GM12878 (cell line): ENCODE results near the gene PCSK1. TPM values are rescaled to one million over a fixed set of nuclear protein-coding genes. Genes with fewer than 3 reads are reported as not detected.

Experiments used
- ATAC-seq: fragments of 200-7000 bp; cut with Tn5 transposase; 3 replicates; pipeline ENCODE4 v1.9.1; 2020; ENCODE audit warnings: mild to moderate bottlenecking, moderate library complexity
- BruUV-seq: library from RNA; stranded (reverse); fragments of 400-500 nt; replicated peaks from 2 replicates; lab custom pipeline; 2021; lab: Mats Ljungman, UMichigan
- CTCF ChIA-PET: fragments of 300-600 bp; sonication (Branson Sonifier 250); formaldehyde crosslinking; extraction: SDS; loops from one replicate; lab custom pipeline; 2021; ENCODE audit warnings: inconsistent platforms; lab: Yijun Ruan, JAX
- POLR2A ChIA-PET: fragments of 350-600 bp; formaldehyde crosslinking; extraction: SDS; loops from one replicate; lab custom pipeline; 2021; ENCODE audit warnings: inconsistent platforms; lab: Charles Lee
- RAD21 ChIA-PET: fragments of 300-600 bp; sonication (Branson Sonifier 250); formaldehyde crosslinking; loops from one replicate; lab custom pipeline; 2023; ENCODE audit warnings: antibody characterized with exemption; ENCODE audit not compliant: unreplicated experiment; lab: Charles Lee
- SMC1A ChIA-PET: fragments of 300-600 bp; sonication (Branson Sonifier 250); formaldehyde crosslinking; loops from one replicate; lab custom pipeline; 2023; ENCODE audit not compliant: unreplicated experiment, uncharacterized antibody; lab: Charles Lee
- DNase-seq: peaks from one replicate; pipeline ENCODE4 v3.0.0-alpha.2; 2011; ENCODE audit warnings: low read depth, low spot score
- FAIRE-seq: peaks from 3 replicates; lab custom pipeline; 2011; peaks lifted over from hg19 to GRCh38; lab: Jason Lieb, UNC
- H2AFZ ChIP-seq: 2 replicates; pipeline ENCODE4 v1.6.0; 2011; ENCODE audit warnings: low read depth, low read length, control low read depth; ENCODE audit not compliant: control insufficient read depth
- H3K27ac ChIP-seq: 2 replicates; pipeline ENCODE4 v1.5.1; 2011; ENCODE audit warnings: control low read depth; ENCODE audit not compliant: control insufficient read depth, insufficient read depth
- H3K27me3 ChIP-seq, 2 experiments: replicated peaks in 1 of 2; 2 replicates each; pipeline versions ENCODE4 v1.6.0 to v1.6.1; 2011; ENCODE audit warnings: low read length in 1 of 2; ENCODE audit not compliant: control insufficient read depth in 2 of 2, insufficient read depth in 2 of 2
- H3K36me3 ChIP-seq, 2 experiments: 2 replicates each; pipeline ENCODE4 v1.5.1; 2011; ENCODE audit warnings: low read length in 1 of 2; ENCODE audit not compliant: control insufficient read depth in 2 of 2, insufficient read depth in 2 of 2
- H3K4me1 ChIP-seq: 2 replicates; pipeline ENCODE4 v1.6.1; 2011; ENCODE audit warnings: mild to moderate bottlenecking, low read length, moderate library complexity, mixed read lengths; ENCODE audit not compliant: control insufficient read depth, insufficient read depth
- H3K4me2 ChIP-seq: 2 replicates; pipeline ENCODE4 v1.6.0; 2011; ENCODE audit warnings: control low read depth; ENCODE audit not compliant: control insufficient read depth, insufficient read depth
- H3K4me3 ChIP-seq: fragments of 200-600 bp; sonication (generic); 2 replicates; pipeline ENCODE4 v1.5.1; 2016
- H3K79me2 ChIP-seq: 2 replicates; pipeline ENCODE4 v1.6.0; 2011; ENCODE audit warnings: low read length; ENCODE audit not compliant: control insufficient read depth, insufficient read depth
- H3K9ac ChIP-seq: 2 replicates; pipeline ENCODE4 v1.8.0; 2011; ENCODE audit warnings: low read length, control low read depth, mixed read lengths; ENCODE audit not compliant: control insufficient read depth, insufficient read depth
- H3K9me3 ChIP-seq: replicated peaks from 3 replicates; pipeline ENCODE4 v1.5.1; 2011; ENCODE audit warnings: mild to moderate bottlenecking, low read length; ENCODE audit not compliant: control insufficient read depth, insufficient read depth
- H4K20me1 ChIP-seq: 2 replicates; pipeline ENCODE4 v1.6.0; 2011; ENCODE audit not compliant: control insufficient read depth, insufficient read depth
- BRCA1 ChIP-seq: IDR thresholded peaks from 2 replicates; pipeline ENCODE4 v1.6.1; 2011; ENCODE audit warnings: low read depth, low read length, improper control_type of control experiment
- CHD2 ChIP-seq: IDR thresholded peaks from 2 replicates; pipeline ENCODE4 v1.6.1; 2011; ENCODE audit warnings: low read depth, low read length, improper control_type of control experiment, borderline replicate concordance
- FOXM1 ChIP-seq: IDR thresholded peaks from 2 replicates; pipeline ENCODE4 v1.6.1; 2012; ENCODE audit warnings: low read depth, mild to moderate bottlenecking, inconsistent platforms, low read length, moderate library complexity
- NFIC ChIP-seq: IDR thresholded peaks from 2 replicates; pipeline ENCODE4 v1.6.1; 2012; ENCODE audit warnings: low read depth, mild to moderate bottlenecking, inconsistent platforms, low read length, moderate library complexity
- NR2C1 ChIP-seq: fragments of 450-650 bp; IDR thresholded peaks from 2 replicates; pipeline ENCODE4 v1.6.1; 2017; ENCODE audit warnings: antibody characterized with exemption, mild to moderate bottlenecking, moderate library complexity
- NRF1 ChIP-seq: conservative IDR thresholded peaks from 2 replicates; pipeline ENCODE4 v1.6.1; 2011; ENCODE audit warnings: mild to moderate bottlenecking, low read depth, low read length, improper control_type of control experiment
- PML ChIP-seq: IDR thresholded peaks from 2 replicates; pipeline ENCODE4 v1.6.1; 2012; ENCODE audit warnings: low read length, inconsistent platforms
- RAD51 ChIP-seq: fragments of 450-650 bp; IDR thresholded peaks from 2 replicates; pipeline ENCODE4 v1.6.1; 2016; ENCODE audit warnings: moderate library complexity, mild to moderate bottlenecking, inconsistent platforms
- SMC3 ChIP-seq: IDR thresholded peaks from 2 replicates; pipeline ENCODE4 v1.6.1; 2011; ENCODE audit warnings: low read length, improper control_type of control experiment, borderline replicate concordance
- TBL1XR1 ChIP-seq: IDR thresholded peaks from 2 replicates; pipeline ENCODE4 v1.6.1; 2012; ENCODE audit warnings: low read depth, low read length, improper control_type of control experiment
- ZNF384 ChIP-seq: IDR thresholded peaks from 2 replicates; pipeline ENCODE4 v1.6.1; 2012; ENCODE audit warnings: low read depth, mild to moderate bottlenecking, low read length, improper control_type of control experiment, borderline replicate concordance
- in situ Hi-C: fragments of 300-500 bp; cut with MboI; formaldehyde crosslinking; loops from 9 replicates; pipeline ENCODE4 v1.14.3; 2018; ENCODE audit warnings: mixed read lengths
- intact Hi-C: fragments of 100-400 bp; cut with micrococcal nuclease; formaldehyde crosslinking; loops from one replicate; pipeline ENCODE4 v1.14.2; 2022; ENCODE audit not compliant: unreplicated experiment
- polyA plus RNA-seq, 11 experiments: library from polyadenylated mRNA; depleted of rRNA in 4 of 11; unstranded in 6 of 11; stranded (reverse) in 5 of 11; fragments of >200 nt; fragmentation: Nextera tagmentation in 4 of 11; fragmentation: Illumina TruSeq in 1 of 11; extraction: Ambion mirVana in 4 of 11; extraction: Trizol in 1 of 11; gene quantifications; 1 replicate in 1 of 11; 2 replicates in 10 of 11; pipeline versions ENCODE4 v1.2.1 to v1.2.3, GENCODE V29; 2011 to 2016; ENCODE audit warnings: inconsistent platforms in 2 of 11, missing spikeins in 2 of 11, low read depth in 1 of 11
- total RNA-seq, 4 experiments: library from RNA; depleted of rRNA in 3 of 4; stranded (reverse); fragments of >200 nt in 3 of 4; fragmentation: Illumina TruSeq in 1 of 4; extraction: Trizol in 1 of 4; gene quantifications; 2 replicates each; pipeline versions ENCODE4 v1.2.1 to v1.2.3, GENCODE V29; 2013 to 2021
- TF ChIP-seq, protein P1 (sequence below): fragments of 450-650 bp; formaldehyde crosslinking; IDR thresholded peaks from 2 replicates; pipeline ENCODE4 v1.5.0; 2022; ENCODE audit warnings: mild to moderate bottlenecking, missing genetic modification characterization
- TF ChIP-seq, protein P2 (sequence below): fragments of 450-650 bp; IDR thresholded peaks from 2 replicates; pipeline ENCODE4 v1.6.1; 2018; ENCODE audit warnings: mild to moderate bottlenecking, low read depth, moderate library complexity; ENCODE audit not compliant: partially characterized antibody
- TF ChIP-seq, protein P3 (sequence below): fragments of 450-650 bp; IDR thresholded peaks from 2 replicates; pipeline ENCODE4 v1.6.1; 2017; ENCODE audit warnings: mild to moderate bottlenecking, moderate library complexity

PCSK1 gene
- total and polyA plus RNA-seq, 10 of the 15 experiments (the other 5 are each of a cell fraction or from before 2014, with no cell fraction given) = 0.03 to 0.24 (median 0.07) TPM; not detected in 4

DNA sequence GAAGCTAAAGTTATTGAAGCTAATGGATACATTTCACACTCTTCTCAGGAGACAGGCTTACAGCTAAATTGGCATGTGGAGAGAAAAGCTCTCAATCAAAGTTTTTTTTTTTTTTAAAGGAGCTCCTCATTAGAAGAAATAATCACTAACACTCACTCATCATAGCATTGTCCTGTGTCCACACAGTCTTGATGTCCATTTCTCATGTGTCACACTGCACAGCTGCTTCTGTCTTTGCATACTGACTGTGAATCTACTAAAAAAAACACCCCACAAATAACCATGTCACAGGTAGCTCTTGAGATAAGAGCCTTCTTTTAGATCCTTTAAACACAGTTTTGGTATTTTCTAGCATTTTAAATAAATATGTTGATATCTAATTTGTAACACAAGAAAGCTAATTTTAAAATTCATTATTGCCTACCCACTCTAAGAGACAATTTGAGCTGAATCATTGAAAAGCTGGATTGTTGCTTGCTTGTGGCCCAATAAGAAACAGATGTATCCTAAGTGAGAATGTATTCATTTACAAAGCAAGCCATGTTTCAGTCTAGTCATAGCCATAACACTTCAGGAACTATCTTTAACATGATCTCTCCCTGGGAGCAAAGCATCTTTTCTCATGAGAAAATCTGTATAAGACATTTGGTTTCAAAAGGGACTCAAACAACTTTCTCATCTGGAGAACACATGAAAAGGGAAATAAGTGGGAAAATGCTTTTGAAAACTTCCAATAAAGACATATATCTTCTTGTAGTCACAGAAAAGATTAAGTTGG lies 48.1 kb upstream of the PCSK1 start:
- H3K79me2 ChIP-seq = no peaks in the 10 kb centered on the region
- H3K27ac ChIP-seq = no peak overlapping the region
- H4K20me1 ChIP-seq = no peaks in the 10 kb centered on the region
- no peaks in the 10 kb centered on the region for H3K9me3 ChIP-seq
- ChIA-PET RAD21 (interaction anchor here (0.6 kb wide), 1 partner anchor 271 kb away, joined by 3 read pairs; no protein-coding TSS in a partner anchor), SMC1A (interaction anchor here (0.6 to 0.8 kb wide), 3 partner anchors 61 to 264 kb away, joined by 3 to 4 read pairs (median 3); no protein-coding TSS in a partner anchor), CTCF (interaction anchor here (0.9 kb wide), 1 partner anchor 8 kb away, joined by 3 read pairs; no protein-coding TSS in a partner anchor), POLR2A (no interaction called here)
- no peak overlapping the region for H3K9ac ChIP-seq
- intact Hi-C loops (no loop called here), in situ Hi-C loops (no loop called here)
- no peaks in the 10 kb centered on the region for H3K27me3 ChIP-seq
- no peak overlapping the region for H3K4me2 ChIP-seq
- H2AFZ ChIP-seq = no peak overlapping the region
- TF ChIP-seq, protein P1, sequence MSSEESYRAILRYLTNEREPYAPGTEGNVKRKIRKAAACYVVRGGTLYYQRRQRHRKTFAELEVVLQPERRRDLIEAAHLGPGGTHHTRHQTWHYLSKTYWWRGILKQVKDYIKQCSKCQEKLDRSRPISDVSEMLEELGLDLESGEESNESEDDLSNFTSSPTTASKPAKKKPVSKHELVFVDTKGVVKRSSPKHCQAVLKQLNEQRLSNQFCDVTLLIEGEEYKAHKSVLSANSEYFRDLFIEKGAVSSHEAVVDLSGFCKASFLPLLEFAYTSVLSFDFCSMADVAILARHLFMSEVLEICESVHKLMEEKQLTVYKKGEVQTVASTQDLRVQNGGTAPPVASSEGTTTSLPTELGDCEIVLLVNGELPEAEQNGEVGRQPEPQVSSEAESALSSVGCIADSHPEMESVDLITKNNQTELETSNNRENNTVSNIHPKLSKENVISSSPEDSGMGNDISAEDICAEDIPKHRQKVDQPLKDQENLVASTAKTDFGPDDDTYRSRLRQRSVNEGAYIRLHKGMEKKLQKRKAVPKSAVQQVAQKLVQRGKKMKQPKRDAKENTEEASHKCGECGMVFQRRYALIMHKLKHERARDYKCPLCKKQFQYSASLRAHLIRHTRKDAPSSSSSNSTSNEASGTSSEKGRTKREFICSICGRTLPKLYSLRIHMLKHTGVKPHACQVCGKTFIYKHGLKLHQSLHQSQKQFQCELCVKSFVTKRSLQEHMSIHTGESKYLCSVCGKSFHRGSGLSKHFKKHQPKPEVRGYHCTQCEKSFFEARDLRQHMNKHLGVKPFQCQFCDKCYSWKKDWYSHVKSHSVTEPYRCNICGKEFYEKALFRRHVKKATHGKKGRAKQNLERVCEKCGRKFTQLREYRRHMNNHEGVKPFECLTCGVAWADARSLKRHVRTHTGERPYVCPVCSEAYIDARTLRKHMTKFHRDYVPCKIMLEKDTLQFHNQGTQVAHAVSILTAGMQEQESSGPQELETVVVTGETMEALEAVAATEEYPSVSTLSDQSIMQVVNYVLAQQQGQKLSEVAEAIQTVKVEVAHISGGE (CRISPR knock-in tag) = no peak
- TF ChIP-seq NFIC (no peak), FOXM1 (no peak), PML (no peak), TBL1XR1 (no peak), NRF1 (no peak), ZNF384 (no peak), CHD2 (no peak), SMC3 (no peak), NR2C1 (no peak), BRCA1 (no peak), RAD51 (no peak)
- TF ChIP-seq, protein P2, sequence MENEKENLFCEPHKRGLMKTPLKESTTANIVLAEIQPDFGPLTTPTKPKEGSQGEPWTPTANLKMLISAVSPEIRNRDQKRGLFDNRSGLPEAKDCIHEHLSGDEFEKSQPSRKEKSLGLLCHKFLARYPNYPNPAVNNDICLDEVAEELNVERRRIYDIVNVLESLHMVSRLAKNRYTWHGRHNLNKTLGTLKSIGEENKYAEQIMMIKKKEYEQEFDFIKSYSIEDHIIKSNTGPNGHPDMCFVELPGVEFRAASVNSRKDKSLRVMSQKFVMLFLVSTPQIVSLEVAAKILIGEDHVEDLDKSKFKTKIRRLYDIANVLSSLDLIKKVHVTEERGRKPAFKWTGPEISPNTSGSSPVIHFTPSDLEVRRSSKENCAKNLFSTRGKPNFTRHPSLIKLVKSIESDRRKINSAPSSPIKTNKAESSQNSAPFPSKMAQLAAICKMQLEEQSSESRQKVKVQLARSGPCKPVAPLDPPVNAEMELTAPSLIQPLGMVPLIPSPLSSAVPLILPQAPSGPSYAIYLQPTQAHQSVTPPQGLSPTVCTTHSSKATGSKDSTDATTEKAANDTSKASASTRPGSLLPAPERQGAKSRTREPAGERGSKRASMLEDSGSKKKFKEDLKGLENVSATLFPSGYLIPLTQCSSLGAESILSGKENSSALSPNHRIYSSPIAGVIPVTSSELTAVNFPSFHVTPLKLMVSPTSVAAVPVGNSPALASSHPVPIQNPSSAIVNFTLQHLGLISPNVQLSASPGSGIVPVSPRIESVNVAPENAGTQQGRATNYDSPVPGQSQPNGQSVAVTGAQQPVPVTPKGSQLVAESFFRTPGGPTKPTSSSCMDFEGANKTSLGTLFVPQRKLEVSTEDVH = no peak
- TF ChIP-seq, protein P3, sequence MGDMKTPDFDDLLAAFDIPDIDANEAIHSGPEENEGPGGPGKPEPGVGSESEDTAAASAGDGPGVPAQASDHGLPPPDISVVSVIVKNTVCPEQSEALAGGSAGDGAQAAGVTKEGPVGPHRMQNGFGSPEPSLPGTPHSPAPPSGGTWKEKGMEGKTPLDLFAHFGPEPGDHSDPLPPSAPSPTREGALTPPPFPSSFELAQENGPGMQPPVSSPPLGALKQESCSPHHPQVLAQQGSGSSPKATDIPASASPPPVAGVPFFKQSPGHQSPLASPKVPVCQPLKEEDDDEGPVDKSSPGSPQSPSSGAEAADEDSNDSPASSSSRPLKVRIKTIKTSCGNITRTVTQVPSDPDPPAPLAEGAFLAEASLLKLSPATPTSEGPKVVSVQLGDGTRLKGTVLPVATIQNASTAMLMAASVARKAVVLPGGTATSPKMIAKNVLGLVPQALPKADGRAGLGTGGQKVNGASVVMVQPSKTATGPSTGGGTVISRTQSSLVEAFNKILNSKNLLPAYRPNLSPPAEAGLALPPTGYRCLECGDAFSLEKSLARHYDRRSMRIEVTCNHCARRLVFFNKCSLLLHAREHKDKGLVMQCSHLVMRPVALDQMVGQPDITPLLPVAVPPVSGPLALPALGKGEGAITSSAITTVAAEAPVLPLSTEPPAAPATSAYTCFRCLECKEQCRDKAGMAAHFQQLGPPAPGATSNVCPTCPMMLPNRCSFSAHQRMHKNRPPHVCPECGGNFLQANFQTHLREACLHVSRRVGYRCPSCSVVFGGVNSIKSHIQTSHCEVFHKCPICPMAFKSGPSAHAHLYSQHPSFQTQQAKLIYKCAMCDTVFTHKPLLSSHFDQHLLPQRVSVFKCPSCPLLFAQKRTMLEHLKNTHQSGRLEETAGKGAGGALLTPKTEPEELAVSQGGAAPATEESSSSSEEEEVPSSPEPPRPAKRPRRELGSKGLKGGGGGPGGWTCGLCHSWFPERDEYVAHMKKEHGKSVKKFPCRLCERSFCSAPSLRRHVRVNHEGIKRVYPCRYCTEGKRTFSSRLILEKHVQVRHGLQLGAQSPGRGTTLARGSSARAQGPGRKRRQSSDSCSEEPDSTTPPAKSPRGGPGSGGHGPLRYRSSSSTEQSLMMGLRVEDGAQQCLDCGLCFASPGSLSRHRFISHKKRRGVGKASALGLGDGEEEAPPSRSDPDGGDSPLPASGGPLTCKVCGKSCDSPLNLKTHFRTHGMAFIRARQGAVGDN = no peak
- FAIRE-seq = no peak
- no peaks in the 10 kb centered on the region for H3K36me3 ChIP-seq
- BruUV-seq = no TSS peak
- no peak overlapping the region for H3K4me3 ChIP-seq
- H3K4me1 ChIP-seq = no peaks in the 10 kb centered on the region
- DNase-seq = no peak
- no peak for ATAC-seq
